B cell (primary cell): ENCODE results near the gene ILK. TPM values are rescaled to one million over a fixed set of nuclear protein-coding genes. Genes with fewer than 3 reads are reported as not detected.

Source experiments
- ATAC-seq: fragments of 200-7000 bp; cut with Tn5 transposase; one replicate; pipeline ENCODE4 v1.10.0; 2021; ENCODE audit warnings: low read depth, mild to moderate bottlenecking, moderate number of reproducible peaks, moderate library complexity
- CTCF ChIA-PET: fragments of 350-600 bp; sonication (Branson Sonifier 250); formaldehyde crosslinking; loops from one replicate; lab custom pipeline; 2021; ENCODE audit warnings: antibody characterized with exemption, inconsistent platforms; lab: Charles Lee
- POLR2A ChIA-PET: fragments of 350-600 bp; sonication (Branson Sonifier 250); formaldehyde crosslinking; loops from one replicate; lab custom pipeline; 2021; ENCODE audit warnings: antibody characterized with exemption; lab: Charles Lee
- DNase-seq: peaks from one replicate; pipeline ENCODE4 v3.0.0; 2013
- H2AFZ ChIP-seq: 2 replicates; pipeline ENCODE4 v1.6.1; 2012; ENCODE audit warnings: mild to moderate bottlenecking, low read depth, low read length; ENCODE audit not compliant: insufficient read depth, poor library complexity, severe bottlenecking
- H3K27ac ChIP-seq, 2 donors: 1 replicate in 1 of 2; 2 replicates in 1 of 2; pipeline ENCODE4 v1.5.1; 2012 to 2013; ENCODE audit warnings: low read length in 2 of 2, mild to moderate bottlenecking in 2 of 2, moderate library complexity in 1 of 2
- H3K27me3 ChIP-seq, 4 experiments: fragments of 200-600 bp in 1 of 4; sonication (generic) in 1 of 4; replicated peaks in 1 of 4; 1 replicate in 2 of 4; 2 replicates in 2 of 4; pipeline versions ENCODE4 v1.6.1 to v1.7.0; 2013 to 2016; ENCODE audit warnings: low read length in 3 of 4, mild to moderate bottlenecking in 2 of 4, mixed read lengths in 1 of 4, moderate library complexity in 1 of 4; ENCODE audit not compliant: insufficient read depth in 4 of 4, control insufficient read depth in 3 of 4; ENCODE audit errors: control extremely low read depth in 1 of 4
- H3K36me3 ChIP-seq, 2 experiments: replicated peaks in 1 of 2; 1 replicate in 1 of 2; 2 replicates in 1 of 2; pipeline versions ENCODE4 v1.6.1 to v1.7.1; 2013; ENCODE audit warnings: low read length in 1 of 2; ENCODE audit not compliant: insufficient read depth in 2 of 2, control insufficient read depth in 1 of 2; ENCODE audit errors: control extremely low read depth in 1 of 2, extremely low read depth in 1 of 2
- H3K4me1 ChIP-seq, 2 donors: fragments of 200-600 bp in 1 of 2; sonication (generic) in 1 of 2; 1 replicate in 1 of 2; 2 replicates in 1 of 2; pipeline versions ENCODE4 v1.5.1 to v1.6.1; 2013 to 2017; ENCODE audit warnings: low read length in 2 of 2; ENCODE audit not compliant: control insufficient read depth in 2 of 2, insufficient read depth in 2 of 2
- H3K4me2 ChIP-seq: replicated peaks from 2 replicates; pipeline ENCODE3; 2012; ENCODE audit warnings: mild to moderate bottlenecking, low read depth, low read length; ENCODE audit not compliant: poor library complexity, severe bottlenecking
- H3K4me3 ChIP-seq, 5 experiments: fragments of 200-600 bp in 1 of 5; sonication (generic) in 1 of 5; 1 replicate in 3 of 5; 2 replicates in 2 of 5; pipeline versions ENCODE4 v1.5.1 to v1.7.0; 2011 to 2016; ENCODE audit warnings: low read length in 4 of 5, mild to moderate bottlenecking in 4 of 5, low read depth in 2 of 5, control low read depth in 1 of 5, moderate library complexity in 1 of 5; ENCODE audit not compliant: insufficient read depth in 1 of 5; ENCODE audit errors: control extremely low read depth in 1 of 5, extremely low read depth in 1 of 5
- H3K79me2 ChIP-seq: fragments of 200-600 bp; sonication (generic); one replicate; pipeline ENCODE4 v1.6.0; 2016; ENCODE audit warnings: low read length; ENCODE audit not compliant: control insufficient read depth, insufficient read depth
- H3K9ac ChIP-seq: fragments of 200-600 bp; sonication (generic); 2 replicates; pipeline ENCODE4 v1.6.1; 2017; ENCODE audit warnings: mild to moderate bottlenecking, low read length, moderate library complexity
- H3K9me3 ChIP-seq, 3 donors: one replicate each; pipeline versions ENCODE4 v1.6.1 to v1.7.1; 2013; ENCODE audit warnings: low read length in 2 of 3; ENCODE audit not compliant: control insufficient read depth in 2 of 3, insufficient read depth in 1 of 3; ENCODE audit errors: control extremely low read depth in 1 of 3
- H4K20me1 ChIP-seq: 2 replicates; pipeline ENCODE4 v1.6.0; 2012; ENCODE audit warnings: mild to moderate bottlenecking, low read length; ENCODE audit not compliant: insufficient read depth, control insufficient read depth, poor library complexity, severe bottlenecking
- H3K27ac Mint-ChIP-seq: one replicate; pipeline ENCODE4 v1.8.0; 2021; ENCODE audit warnings: mixed read lengths
- H3K27me3 Mint-ChIP-seq: one replicate; pipeline ENCODE4 v1.8.0; 2021; ENCODE audit warnings: mixed read lengths
- H3K4me1 Mint-ChIP-seq: one replicate; pipeline ENCODE4 v1.8.0; 2021; ENCODE audit warnings: mixed read lengths
- H3K4me3 Mint-ChIP-seq: one replicate; pipeline ENCODE4 v1.8.0; 2021; ENCODE audit warnings: mixed read lengths
- H3K9me3 Mint-ChIP-seq: one replicate; pipeline ENCODE4 v1.8.0; 2022; ENCODE audit warnings: mixed read lengths; ENCODE audit not compliant: insufficient read depth
- EZH2 ChIP-seq: IDR thresholded peaks from 2 replicates; pipeline ENCODE4 v1.6.1; 2012; ENCODE audit warnings: borderline replicate concordance, low read depth, mild to moderate bottlenecking, moderate library complexity, low read length; ENCODE audit not compliant: insufficient read depth, poor library complexity, severe bottlenecking
- WGBS: methylation state at CpG from one replicate; pipeline ENCODE4 v1.1.5; 2013; ENCODE audit warnings: missing lambda C conversion rate; ENCODE audit not compliant: insufficient coverage; 5-methylcytosine and 5-hydroxymethylcytosine counted together
- intact Hi-C: fragments of 100-400 bp; cut with micrococcal nuclease; formaldehyde crosslinking; loops from one replicate; pipeline ENCODE4 v1.10.0; 2022
- polyA plus RNA-seq: library from polyadenylated mRNA; depleted of rRNA; stranded (reverse); fragments of >200 nt; gene quantifications from 2 replicates; pipeline ENCODE4 v1.2.3, GENCODE V29; 2012
- total RNA-seq, 2 donors: library from RNA; stranded (reverse); fragments of 120-200 nt in 1 of 2; gene quantifications; 1 replicate in 1 of 2; 2 replicates in 1 of 2; pipeline versions ENCODE4 v1.2.3 to v1.2.4, GENCODE V29; 2013 to 2022
- TF ChIP-seq, protein P1 (sequence below): fragments of 200-600 bp; IDR thresholded peaks from one replicate; pipeline ENCODE4 v1.8.0; 2022; ENCODE audit warnings: antibody characterized with exemption, mild to moderate bottlenecking

ILK gene
- total and polyA plus RNA-seq, 2 donors (not counting 1 experiment from before 2014, with no cell fraction given): 88.5 to 131 TPM

DNA sequence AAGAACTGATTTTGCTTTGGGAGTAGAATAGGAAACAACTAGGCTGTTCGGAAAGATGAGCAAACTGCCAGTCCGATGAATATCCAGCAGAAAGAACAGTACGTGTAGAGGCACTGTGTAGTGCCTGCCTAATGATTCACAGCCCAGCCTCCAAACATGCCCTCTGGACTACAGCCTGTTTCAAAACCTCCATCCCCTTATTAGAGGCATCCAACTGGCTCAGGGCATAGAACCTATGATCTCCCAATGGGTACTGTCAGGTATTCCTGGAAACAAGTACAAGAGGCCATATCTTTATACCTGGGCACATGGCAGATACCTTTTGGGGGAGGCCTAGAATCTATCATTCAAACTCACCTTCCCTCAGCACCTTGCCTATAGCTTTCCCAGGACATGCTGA is 5.0 kb upstream of the ILK start:
- H3K9me3 Mint-ChIP-seq: no peaks in the 10 kb centered on the region
- H3K9me3 ChIP-seq: no peaks in the 10 kb centered on the region

DNA sequence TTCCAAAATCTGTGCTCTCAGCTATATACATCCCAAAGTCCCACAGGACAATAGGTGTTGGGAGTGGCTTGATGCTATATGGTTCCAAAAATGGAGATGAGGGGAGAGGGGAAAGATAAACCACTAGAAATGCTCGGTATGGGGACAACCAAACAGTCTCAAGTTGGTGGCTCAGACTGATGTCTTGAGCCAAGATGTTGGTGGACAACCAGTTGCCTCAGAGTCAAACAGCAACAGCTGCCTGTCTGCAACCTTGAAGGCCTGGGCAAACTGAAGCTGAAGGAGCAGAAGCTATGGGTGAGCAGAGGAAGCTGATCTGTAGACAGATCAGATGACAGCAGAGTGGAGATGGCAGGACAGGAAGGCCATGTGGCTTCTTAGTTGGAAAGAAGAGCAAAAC is 4.1 kb upstream of the ILK start:
- Histone ChIP-seq H2AFZ (no peak overlapping the region), H3K9ac (no peak overlapping the region), H4K20me1 (peaks cover 38% of the 10 kb centered on the region), H3K27ac (no peak overlapping the region), H3K27me3 (no peaks in the 10 kb centered on the region), H3K36me3 (peaks cover 0 to 53% of the 10 kb centered on the region in 2 experiments), H3K4me3 (no peak overlapping the region), H3K4me1 (peaks cover 16 to 19% of the 10 kb centered on the region in 2 donors), H3K4me2 (no peak overlapping the region), H3K9me3 (no peaks in the 10 kb centered on the region), H3K79me2 (peaks cover 62% of the 10 kb centered on the region)
- peaks cover 25% of the 10 kb centered on the region for H3K4me1 Mint-ChIP-seq
- H3K27ac Mint-ChIP-seq: no peak overlapping the region
- DNase-seq (no peak), ATAC-seq (no peak)
- no peaks in the 10 kb centered on the region for H3K9me3 Mint-ChIP-seq
- intact Hi-C loops: no loop called here
- POLR2A ChIA-PET: no interaction called here
- H3K27me3 Mint-ChIP-seq: no peaks in the 10 kb centered on the region
- no peak overlapping the region for H3K4me3 Mint-ChIP-seq
- CTCF ChIA-PET: interaction anchor here (1.0 to 1.1 kb wide), 2 partner anchors 9 to 90 kb away, joined by 3 read pairs; no protein-coding TSS in a partner anchor
- WGBS: 90% methylated on average over 1 of the region's 1 CpG
- TF ChIP-seq, protein P1, sequence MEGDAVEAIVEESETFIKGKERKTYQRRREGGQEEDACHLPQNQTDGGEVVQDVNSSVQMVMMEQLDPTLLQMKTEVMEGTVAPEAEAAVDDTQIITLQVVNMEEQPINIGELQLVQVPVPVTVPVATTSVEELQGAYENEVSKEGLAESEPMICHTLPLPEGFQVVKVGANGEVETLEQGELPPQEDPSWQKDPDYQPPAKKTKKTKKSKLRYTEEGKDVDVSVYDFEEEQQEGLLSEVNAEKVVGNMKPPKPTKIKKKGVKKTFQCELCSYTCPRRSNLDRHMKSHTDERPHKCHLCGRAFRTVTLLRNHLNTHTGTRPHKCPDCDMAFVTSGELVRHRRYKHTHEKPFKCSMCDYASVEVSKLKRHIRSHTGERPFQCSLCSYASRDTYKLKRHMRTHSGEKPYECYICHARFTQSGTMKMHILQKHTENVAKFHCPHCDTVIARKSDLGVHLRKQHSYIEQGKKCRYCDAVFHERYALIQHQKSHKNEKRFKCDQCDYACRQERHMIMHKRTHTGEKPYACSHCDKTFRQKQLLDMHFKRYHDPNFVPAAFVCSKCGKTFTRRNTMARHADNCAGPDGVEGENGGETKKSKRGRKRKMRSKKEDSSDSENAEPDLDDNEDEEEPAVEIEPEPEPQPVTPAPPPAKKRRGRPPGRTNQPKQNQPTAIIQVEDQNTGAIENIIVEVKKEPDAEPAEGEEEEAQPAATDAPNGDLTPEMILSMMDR: no peak
- TF ChIP-seq EZH2: no peak

More for the DNA sequence above, 5.0 kb upstream of the ILK start:
- TF ChIP-seq EZH2: no peak
- TF ChIP-seq, protein P1: no peak
- H4K20me1 ChIP-seq: peaks cover 38% of the 10 kb centered on the region
- H3K27me3 ChIP-seq: no peaks in the 10 kb centered on the region
- no peak for ATAC-seq
- H2AFZ ChIP-seq: no peak overlapping the region
- H3K4me2 ChIP-seq: no peak overlapping the region
- intact Hi-C loops: no loop called here
- H3K4me3 ChIP-seq: no peak overlapping the region
- ChIA-PET POLR2A (no interaction called here), CTCF (interaction anchor here (1.0 to 1.1 kb wide), 2 partner anchors 8 to 89 kb away, joined by 3 read pairs; no protein-coding TSS in a partner anchor)
- peaks cover 0 to 59% of the 10 kb centered on the region in 2 experiments for H3K36me3 ChIP-seq
- no peak overlapping the region for H3K27ac ChIP-seq
- H3K9ac ChIP-seq: no peak overlapping the region
- H3K79me2 ChIP-seq: peaks cover 57% of the 10 kb centered on the region
- no peak overlapping the region for H3K27ac Mint-ChIP-seq
- H3K4me3 Mint-ChIP-seq: no peak overlapping the region
- peaks cover 14 to 15% of the 10 kb centered on the region in 2 donors for H3K4me1 ChIP-seq
- H3K4me1 Mint-ChIP-seq: peaks cover 27% of the 10 kb centered on the region
- DNase-seq: no peak
- no peaks in the 10 kb centered on the region for H3K27me3 Mint-ChIP-seq
- WGBS: 100% methylated on average over 3 of the region's 3 CpGs
